Neural progenitor cell (in vitro differentiated cells): ENCODE measurements around the gene CEP170B. TPM values are rescaled to one million over a fixed set of nuclear protein-coding genes. Genes with fewer than 3 reads are reported as not detected.
A peak's percentile ranks its signal among the peaks of the same experiment; 100 is the strongest.

Source experiments
- DNase-seq: peaks from one replicate; pipeline ENCODE4 v3.0.0-alpha.2; 2016; ENCODE audit warnings: low spot score
- H2AFZ ChIP-seq: fragments of 200-600 bp; sonication (generic); replicated peaks from 2 replicates; pipeline ENCODE4 v1.6.1; 2016; ENCODE audit warnings: antibody characterized with exemption
- H3F3A ChIP-seq: fragments of 200-600 bp; sonication (generic); 2 replicates; pipeline ENCODE4 v1.6.1; 2016; ENCODE audit warnings: antibody characterized with exemption, low read depth
- H3K27ac ChIP-seq: fragments of 200-600 bp; sonication (generic); 2 replicates; pipeline ENCODE4 v1.5.1; 2016; ENCODE audit warnings: mild to moderate bottlenecking
- H3K27me3 ChIP-seq: fragments of 200-600 bp; sonication (generic); 2 replicates; pipeline ENCODE4 v1.6.1; 2016; ENCODE audit warnings: mild to moderate bottlenecking, moderate library complexity
- H3K36me3 ChIP-seq: fragments of 200-600 bp; sonication (generic); 2 replicates; pipeline ENCODE4 v1.5.1; 2016
- H3K4me1 ChIP-seq: fragments of 200-600 bp; sonication (generic); 2 replicates; pipeline ENCODE4 v1.6.1; 2016; ENCODE audit warnings: mixed run types
- H3K4me2 ChIP-seq: fragments of 200-600 bp; sonication (generic); 2 replicates; pipeline ENCODE4 v1.6.1; 2016
- H3K4me3 ChIP-seq: fragments of 200-600 bp; sonication (generic); 2 replicates; pipeline ENCODE4 v1.5.1; 2016
- H3K79me2 ChIP-seq: fragments of 200-600 bp; sonication (generic); 2 replicates; pipeline ENCODE4 v1.6.1; 2016; ENCODE audit warnings: low read depth
- H3K9ac ChIP-seq: fragments of 200-600 bp; sonication (generic); 2 replicates; pipeline ENCODE4 v1.6.1; 2016
- H3K9me3 ChIP-seq: fragments of 200-600 bp; sonication (generic); 2 replicates; pipeline ENCODE4 v1.5.1; 2016; ENCODE audit warnings: low read depth
- H4K20me1 ChIP-seq: fragments of 200-600 bp; sonication (generic); 2 replicates; pipeline ENCODE4 v1.6.1; 2016; ENCODE audit warnings: low read depth
- H3K27ac Mint-ChIP-seq: 3 replicates; pipeline ENCODE4 v1.8.0; 2021; ENCODE audit warnings: mixed read lengths
- H3K27me3 Mint-ChIP-seq: 2 replicates; pipeline ENCODE4 v1.8.0; 2022; ENCODE audit warnings: low read depth, mild to moderate bottlenecking, inconsistent platforms, moderate library complexity, mixed read lengths; ENCODE audit not compliant: insufficient read depth
- H3K36me3 Mint-ChIP-seq: 3 replicates; pipeline ENCODE4 v1.8.0; 2021; ENCODE audit warnings: mixed read lengths
- H3K4me1 Mint-ChIP-seq: 3 replicates; pipeline ENCODE4 v1.8.0; 2021; ENCODE audit warnings: mixed read lengths
- H3K4me3 Mint-ChIP-seq: 3 replicates; pipeline ENCODE4 v1.8.0; 2021; ENCODE audit warnings: mild to moderate bottlenecking, moderate library complexity, mixed read lengths
- H3K9me3 Mint-ChIP-seq: 3 replicates; pipeline ENCODE4 v1.8.0; 2020; ENCODE audit warnings: mixed read lengths
- CTCF ChIP-seq: fragments of 200-600 bp; sonication (generic); IDR thresholded peaks from 2 replicates; pipeline ENCODE4 v1.5.1; 2017; ENCODE audit warnings: antibody characterized with exemption, mild to moderate bottlenecking
- EZH2 ChIP-seq: fragments of 200-600 bp; sonication (generic); IDR thresholded peaks from 2 replicates; pipeline ENCODE4 v1.6.1; 2017; ENCODE audit warnings: antibody characterized with exemption, mild to moderate bottlenecking, moderate library complexity
- EZH2phosphoT487 ChIP-seq: fragments of 200-600 bp; sonication (generic); IDR thresholded peaks from 2 replicates; pipeline ENCODE4 v1.6.1; 2017; ENCODE audit warnings: antibody characterized with exemption
- total RNA-seq: library from RNA; depleted of rRNA; stranded (reverse); fragments of >200 nt; gene quantifications from 2 replicates; pipeline ENCODE4 v1.2.3, GENCODE V29; 2015; ENCODE audit warnings: low replicate concordance

Gene CEP170B
- total RNA-seq, 1 donor from 2014 or later = 3.0 TPM

GRCh38 chr14:104931771-104932675, 67.0 kb downstream of the CEP170B start:
- H3K27ac ChIP-seq = no peak overlapping the region
- DNase-seq = peak; percentile 45
- H3F3A ChIP-seq = peaks cover 15% of the 10 kb centered on the region
- Mint-ChIP-seq H3K9me3 (peaks cover under 1% of the 10 kb centered on the region), H3K4me1 (peaks cover 4% of the 10 kb centered on the region), H3K36me3 (no peaks in the 10 kb centered on the region), H3K27ac (no peak overlapping the region), H3K4me3 (peak overlapping the region; percentile 74), H3K27me3 (peaks cover 29% of the 10 kb centered on the region)
- peaks cover 13% of the 10 kb centered on the region for H3K4me1 ChIP-seq
- no peak overlapping the region for H3K9ac ChIP-seq
- no peaks in the 10 kb centered on the region for H3K9me3 ChIP-seq
- H3K27me3 ChIP-seq = peaks cover 77% of the 10 kb centered on the region
- peaks cover 10% of the 10 kb centered on the region for H4K20me1 ChIP-seq
- peak; percentile 6 for TF ChIP-seq EZH2
- TF ChIP-seq EZH2phosphoT487 = peak; percentile 15
- no peak for TF ChIP-seq CTCF
- no peaks in the 10 kb centered on the region for H3K36me3 ChIP-seq
- peak overlapping the region; percentile 80 for H3K4me2 ChIP-seq
- H3K4me3 ChIP-seq = peak overlapping the region; percentile 54
- H2AFZ ChIP-seq = no peak overlapping the region
- no peaks in the 10 kb centered on the region for H3K79me2 ChIP-seq

- Mint-ChIP-seq H3K36me3 (no peaks in the 10 kb centered on the region), H3K27ac (no peak overlapping the region), H3K9me3 (peaks cover 8% of the 10 kb centered on the region), H3K4me1 (peaks cover 4% of the 10 kb centered on the region), H3K4me3 (no peak overlapping the region), H3K27me3 (peaks cover 33% of the 10 kb centered on the region)
- Histone ChIP-seq H3K4me2 (peak overlapping the region; percentile 80), H3K4me1 (peaks cover 13% of the 10 kb centered on the region), H3K9me3 (no peaks in the 10 kb centered on the region), H3K27me3 (peaks cover 86% of the 10 kb centered on the region), H3K27ac (no peak overlapping the region), H3K36me3 (no peaks in the 10 kb centered on the region), H2AFZ (peak overlapping the region; percentile 99), H3K4me3 (peak overlapping the region; percentile 54), H3F3A (peaks cover 15% of the 10 kb centered on the region), H4K20me1 (peaks cover 10% of the 10 kb centered on the region), H3K9ac (no peak overlapping the region), H3K79me2 (no peaks in the 10 kb centered on the region)
- peak; percentile 93 for DNase-seq
- TF ChIP-seq CTCF (peak; percentile 69), EZH2 (peak; percentile 79), EZH2phosphoT487 (peak; percentile 79)
Measured at GRCh38 chr14:104932676-104933631, 67.9 kb downstream of the CEP170B start.

GRCh38 chr14:104933746-104934733, 69.0 kb downstream of the CEP170B start:
- Histone ChIP-seq H3F3A (peaks cover 15% of the 10 kb centered on the region), H3K4me3 (peak overlapping the region; percentile 54), H3K9ac (no peak overlapping the region), H3K9me3 (no peaks in the 10 kb centered on the region), H3K27me3 (peaks cover 97% of the 10 kb centered on the region), H3K4me2 (peak overlapping the region; percentile 80), H3K36me3 (no peaks in the 10 kb centered on the region), H2AFZ (no peak overlapping the region), H4K20me1 (peaks cover 10% of the 10 kb centered on the region), H3K27ac (no peak overlapping the region), H3K79me2 (no peaks in the 10 kb centered on the region), H3K4me1 (peaks cover 13% of the 10 kb centered on the region)
- no peaks in the 10 kb centered on the region for H3K36me3 Mint-ChIP-seq
- H3K4me3 Mint-ChIP-seq = peak overlapping the region; percentile 79
- DNase-seq = no peak
- no peak overlapping the region for H3K27ac Mint-ChIP-seq
- peaks cover 8% of the 10 kb centered on the region for H3K9me3 Mint-ChIP-seq
- TF ChIP-seq EZH2phosphoT487 (no peak), CTCF (no peak), EZH2 (no peak)
- peaks cover 4% of the 10 kb centered on the region for H3K4me1 Mint-ChIP-seq
- H3K27me3 Mint-ChIP-seq = peaks cover 32% of the 10 kb centered on the region
